Measurements from ENCODE around the gene ZNF207.
"Not testable (repeated sequence)": the region's sequence is repeated elsewhere in the genome, so short reads cannot be mapped to it uniquely, and the experiment has no call there.

Gene ZNF207

GRCh38 chr17:32335687-32336086, 14.3 kb upstream of the ZNF207 start:
- no peak for FAIRE-seq

DNA sequence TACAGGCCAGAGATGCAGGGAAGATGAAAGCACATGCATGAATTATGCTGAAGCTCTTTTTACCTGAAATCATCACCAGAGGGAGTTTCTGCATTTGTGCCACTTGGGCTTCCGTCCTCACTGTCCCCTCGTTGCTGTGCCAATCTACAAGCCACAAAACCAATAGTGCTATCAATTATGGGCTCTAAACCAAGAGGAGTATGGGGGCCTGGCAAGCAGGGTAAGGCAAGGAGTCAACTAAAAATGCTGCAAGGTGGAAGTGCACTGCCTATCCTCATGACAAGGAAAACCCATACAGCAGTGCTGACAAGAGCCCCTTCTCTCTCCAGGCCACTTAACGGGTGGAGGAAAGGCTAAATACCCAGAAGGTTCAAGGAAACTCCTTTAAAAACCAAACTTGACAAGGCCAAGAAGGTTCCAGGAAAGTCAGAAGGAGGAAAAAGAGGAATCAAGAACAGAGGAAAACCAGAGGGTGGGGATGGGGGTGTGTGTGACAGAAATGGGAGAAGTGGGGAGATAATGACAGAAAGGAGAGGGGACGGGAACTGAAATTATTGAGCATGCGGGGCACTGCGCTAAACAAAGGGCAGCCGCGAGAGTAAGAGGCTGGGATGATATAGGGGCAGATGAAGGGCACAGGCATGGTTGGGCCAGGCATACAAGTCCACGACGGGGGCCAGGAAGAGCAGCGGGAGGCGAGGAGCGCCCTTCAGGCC, 8.7 kb upstream of the ZNF207 start:
- no peak for FAIRE-seq

GRCh38 chr17:32341857-32342602, 7.9 kb upstream of the ZNF207 start, which contains the start of gene C17orf75:
Gene C17orf75, minus strand, starts transcription at chr17:32342173. Its CDS starts 34 bp downstream, at chr17:32342139.
- FAIRE-seq, result no peak

- no peak for FAIRE-seq
Measured at GRCh38 chr17:32342603-32343325, 7.2 kb upstream of the ZNF207 start.

- no peak for FAIRE-seq
Measured at GRCh38 chr17:32345951-32346600, 3.9 kb upstream of the ZNF207 start.

- FAIRE-seq, result no peak
Measured at GRCh38 chr17:32348483-32348800, 1.5 kb upstream of the ZNF207 start.

DNA sequence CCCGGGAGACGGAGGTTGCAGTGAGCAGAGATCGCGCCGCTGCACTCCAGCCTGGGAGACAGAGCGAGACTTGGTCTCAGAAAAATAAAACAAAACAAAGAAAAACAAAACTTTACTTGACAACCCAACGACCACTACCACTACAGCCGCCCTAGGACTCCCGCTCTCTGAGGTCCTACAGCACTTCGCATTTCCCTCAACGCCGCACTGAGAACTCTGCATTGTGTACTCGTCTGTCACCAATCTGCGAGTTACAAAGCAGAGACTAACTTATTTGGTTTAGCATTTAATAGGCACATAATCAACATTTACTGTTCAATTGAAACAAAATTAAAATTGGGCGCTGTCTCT, 479 bp upstream of the ZNF207 start:
- no peak for FAIRE-seq

- FAIRE-seq, result no peak
Measured at GRCh38 chr17:32350666-32351418, 885 bp downstream of the ZNF207 start.

GRCh38 chr17:32352734-32353133, 2.8 kb downstream of the ZNF207 start:
- FAIRE-seq, result not testable (repeated sequence)

DNA sequence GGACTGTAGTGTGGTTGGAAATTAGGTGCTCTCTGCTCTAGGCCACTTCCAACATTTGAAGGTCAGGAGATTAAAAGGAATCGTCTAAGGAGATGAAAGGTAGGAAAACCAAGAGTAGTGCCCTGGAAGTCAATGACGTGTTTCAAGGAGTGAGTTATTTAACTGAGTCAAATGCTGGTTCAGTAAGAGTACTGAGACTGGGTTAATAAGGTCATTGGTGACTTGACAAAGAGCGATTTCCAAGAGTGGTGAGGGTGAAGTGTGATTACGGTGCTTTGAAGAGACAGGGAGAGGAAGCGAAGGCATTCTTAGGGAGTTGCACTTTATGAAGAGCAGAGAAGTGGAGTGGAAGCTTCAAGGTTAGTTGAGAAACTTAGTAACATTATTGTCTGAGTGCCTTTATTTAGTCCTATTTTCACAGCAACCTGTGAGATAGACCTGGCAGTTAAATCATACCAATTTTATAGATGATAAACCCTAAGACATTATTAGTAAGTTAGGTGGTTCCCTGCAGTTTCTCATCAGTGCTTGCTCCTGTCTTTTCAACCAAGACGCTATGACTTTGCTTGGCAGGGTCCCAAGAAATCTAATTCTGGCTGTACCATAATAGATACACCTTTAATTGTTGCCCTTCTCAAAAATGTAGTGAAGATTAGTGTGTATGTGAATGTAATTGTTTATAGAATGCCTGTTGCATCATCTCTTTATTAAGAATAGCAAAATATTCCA, 5.9 kb downstream of the ZNF207 start:
- FAIRE-seq, result no peak

DNA sequence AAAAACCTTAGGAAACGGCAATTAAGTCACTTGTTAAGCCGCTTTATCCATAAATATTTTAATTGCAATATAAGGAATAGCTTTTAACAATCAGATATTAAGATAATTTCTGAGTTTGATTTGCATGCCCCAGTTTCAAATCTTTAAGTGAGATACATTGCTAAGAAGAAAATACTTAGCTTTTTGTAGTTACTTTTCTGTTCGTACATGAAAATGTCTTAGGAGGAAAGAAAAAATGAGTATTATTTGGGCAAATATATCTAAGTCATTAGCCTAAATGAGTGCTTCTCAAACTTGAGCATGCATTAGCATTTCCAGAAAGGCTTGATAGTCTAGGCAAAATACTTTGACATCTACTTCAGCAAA, 6.4 kb downstream of the ZNF207 start:
- FAIRE-seq, result no peak

- no peak for FAIRE-seq
Measured at GRCh38 chr17:32356750-32357149, 6.8 kb downstream of the ZNF207 start.

- FAIRE-seq, result no peak
Measured at GRCh38 chr17:32357615-32358014, 7.7 kb downstream of the ZNF207 start.

DNA sequence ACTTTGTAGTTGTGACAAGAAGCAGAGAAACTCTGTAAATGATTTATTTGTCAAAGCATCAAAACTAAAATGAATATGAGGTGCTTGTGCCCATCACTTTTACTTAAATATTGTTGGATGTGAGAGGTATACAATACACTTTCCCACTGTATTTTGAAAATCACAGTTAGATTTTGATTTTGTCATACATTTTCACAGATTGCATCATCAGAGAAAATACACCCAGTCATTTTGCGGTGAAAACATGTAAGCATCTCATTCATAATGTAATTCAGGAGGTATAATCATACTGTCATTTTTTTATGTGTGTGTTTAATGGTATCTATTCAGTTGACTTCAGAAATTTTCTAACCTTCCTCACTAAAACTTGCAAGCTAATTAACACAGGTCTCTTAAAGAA, 11.3 kb downstream of the ZNF207 start:
- FAIRE-seq, result no peak

DNA sequence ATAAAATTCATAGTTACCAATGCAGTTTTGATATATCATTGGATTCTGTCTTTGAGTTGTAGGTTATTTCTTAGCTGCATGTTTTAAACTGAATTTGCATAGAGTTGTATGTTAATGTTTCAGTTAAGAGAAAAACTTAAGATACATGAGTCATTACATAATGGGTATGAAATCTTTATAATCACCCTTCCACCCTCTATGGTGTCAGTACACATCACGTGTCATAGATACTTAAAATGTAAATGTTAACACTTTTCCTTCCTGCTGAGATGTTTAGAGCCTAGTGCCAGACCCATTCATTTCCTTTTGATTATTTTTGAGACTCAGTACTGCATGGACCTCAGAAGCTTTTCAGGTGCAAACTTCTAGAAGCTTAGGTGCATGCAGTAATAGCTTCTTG, 20.5 kb downstream of the ZNF207 start:
- no peak for FAIRE-seq

DNA sequence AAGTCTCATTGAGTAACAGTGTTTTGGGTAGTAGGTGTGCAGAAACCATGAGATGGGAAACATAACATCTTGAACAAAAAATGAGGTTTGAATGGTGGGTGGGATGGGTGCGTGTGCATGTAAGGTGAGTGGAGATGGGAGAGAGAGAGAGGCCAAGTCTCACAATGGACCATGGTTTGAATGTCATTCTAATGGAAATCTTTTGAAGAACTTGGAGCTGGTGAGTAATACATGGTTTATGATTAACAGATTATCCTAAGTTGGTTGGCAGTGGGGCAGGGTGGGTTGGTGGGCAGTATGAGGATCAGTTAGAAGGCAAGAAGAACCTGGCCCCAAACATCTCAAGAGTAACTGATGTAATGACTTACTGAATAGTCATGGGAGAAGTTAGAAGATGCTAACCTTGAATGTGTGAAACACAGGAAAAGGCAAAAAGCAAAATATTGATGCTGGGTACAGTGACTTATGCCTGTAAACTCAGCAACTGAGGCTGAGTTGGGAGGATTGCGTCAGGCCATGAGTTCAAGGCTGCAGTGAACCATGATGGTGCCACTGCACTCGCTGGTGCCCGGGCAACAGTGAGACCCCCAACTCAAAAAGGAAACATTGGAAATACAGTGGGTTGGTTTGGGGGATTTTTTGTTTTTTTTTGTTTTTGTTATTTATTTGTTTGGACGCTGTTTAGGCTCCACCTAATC, 32.7 kb downstream of the ZNF207 start:
- no peak for FAIRE-seq

GRCh38 chr17:32383926-32384434, 34.0 kb downstream of the ZNF207 start:
- no peak for FAIRE-seq

GRCh38 chr17:32385121-32385520, 35.2 kb downstream of the ZNF207 start:
- FAIRE-seq, result no peak

- FAIRE-seq, result no peak
Measured at GRCh38 chr17:32385971-32386370, 36.0 kb downstream of the ZNF207 start.

DNA sequence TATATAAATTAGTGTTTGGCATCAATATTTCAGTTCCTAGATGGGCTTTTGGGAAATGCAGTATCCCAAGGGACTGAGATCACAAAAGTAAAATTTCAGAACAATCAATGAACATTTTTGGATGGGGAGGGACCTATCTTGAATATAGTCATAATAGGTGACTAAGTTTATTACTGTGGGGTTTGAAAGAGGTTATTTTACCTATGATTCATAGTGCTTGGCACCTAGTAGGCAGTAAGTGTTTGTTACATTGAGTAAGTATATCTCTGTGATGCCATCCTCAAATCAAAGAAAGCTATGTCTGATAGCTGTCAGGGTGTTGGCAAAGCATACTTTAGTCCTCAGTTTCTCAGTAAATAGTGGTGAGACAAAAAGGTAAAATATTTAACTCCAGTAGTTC, 36.9 kb downstream of the ZNF207 start:
- no peak for FAIRE-seq

GRCh38 chr17:32388128-32388527, 38.2 kb downstream of the ZNF207 start:
- not testable (repeated sequence) for FAIRE-seq

Data from colon (tissue), 2 donors.